Smooth muscle cell of trachea (primary cell): Measurements from ENCODE around the gene FOLR2. TPM values are rescaled to one million over a fixed set of nuclear protein-coding genes. Genes with fewer than 3 reads are reported as not detected.

Experiments
- total RNA-seq: library from RNA; depleted of rRNA; stranded (reverse); fragments of >200 nt; gene quantifications from 2 replicates; pipeline ENCODE4 v1.2.1, GENCODE V29; 2014

Gene FOLR2
- not detected in 2 replicates for total RNA-seq

DNA sequence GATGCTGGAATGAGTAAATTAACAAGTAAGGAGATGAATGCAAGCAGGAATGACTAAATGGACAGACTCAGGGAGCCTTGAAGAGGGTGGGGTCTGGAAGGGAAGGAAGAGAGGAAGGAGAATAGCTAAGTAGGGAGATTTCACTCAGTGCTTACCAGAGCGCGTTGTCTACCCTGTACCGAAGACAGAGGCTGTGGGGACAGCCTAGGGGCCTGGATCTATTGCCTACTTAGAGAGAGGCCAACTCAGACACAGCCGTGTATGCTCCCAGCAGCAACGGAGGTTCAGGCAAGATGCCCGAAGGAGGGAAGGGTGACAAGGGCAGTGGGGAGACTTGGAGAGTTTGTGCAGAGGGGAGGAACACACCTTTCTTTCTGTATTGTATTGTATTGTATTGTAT is at the start of gene FOLR2:
FOLR2 (plus strand) TSS at position 157 of the 400 bp plus-strand sequence. CDS start 1,791 bp downstream, outside the sequence.

DNA sequence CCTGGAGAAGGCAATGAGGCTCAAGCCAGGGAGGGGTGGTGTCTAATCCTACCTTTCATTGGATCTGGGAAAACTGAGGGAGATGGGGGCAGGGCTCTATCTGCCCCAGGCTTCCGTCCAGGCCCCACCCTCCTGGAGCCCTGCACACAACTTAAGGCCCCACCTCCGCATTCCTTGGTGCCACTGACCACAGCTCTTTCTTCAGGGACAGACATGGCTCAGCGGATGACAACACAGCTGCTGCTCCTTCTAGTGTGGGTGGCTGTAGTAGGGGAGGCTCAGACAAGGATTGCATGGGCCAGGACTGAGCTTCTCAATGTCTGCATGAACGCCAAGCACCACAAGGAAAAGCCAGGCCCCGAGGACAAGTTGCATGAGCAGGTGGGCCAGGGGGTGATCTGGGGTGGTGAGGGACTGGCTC is 24.6 kb upstream of the FOLR2 start, which contains the start of gene FOLR1:
FOLR1 (plus strand) TSS at position 180 of the 421 bp plus-strand sequence; CDS start at position 214, 34 bp downstream.

DNA sequence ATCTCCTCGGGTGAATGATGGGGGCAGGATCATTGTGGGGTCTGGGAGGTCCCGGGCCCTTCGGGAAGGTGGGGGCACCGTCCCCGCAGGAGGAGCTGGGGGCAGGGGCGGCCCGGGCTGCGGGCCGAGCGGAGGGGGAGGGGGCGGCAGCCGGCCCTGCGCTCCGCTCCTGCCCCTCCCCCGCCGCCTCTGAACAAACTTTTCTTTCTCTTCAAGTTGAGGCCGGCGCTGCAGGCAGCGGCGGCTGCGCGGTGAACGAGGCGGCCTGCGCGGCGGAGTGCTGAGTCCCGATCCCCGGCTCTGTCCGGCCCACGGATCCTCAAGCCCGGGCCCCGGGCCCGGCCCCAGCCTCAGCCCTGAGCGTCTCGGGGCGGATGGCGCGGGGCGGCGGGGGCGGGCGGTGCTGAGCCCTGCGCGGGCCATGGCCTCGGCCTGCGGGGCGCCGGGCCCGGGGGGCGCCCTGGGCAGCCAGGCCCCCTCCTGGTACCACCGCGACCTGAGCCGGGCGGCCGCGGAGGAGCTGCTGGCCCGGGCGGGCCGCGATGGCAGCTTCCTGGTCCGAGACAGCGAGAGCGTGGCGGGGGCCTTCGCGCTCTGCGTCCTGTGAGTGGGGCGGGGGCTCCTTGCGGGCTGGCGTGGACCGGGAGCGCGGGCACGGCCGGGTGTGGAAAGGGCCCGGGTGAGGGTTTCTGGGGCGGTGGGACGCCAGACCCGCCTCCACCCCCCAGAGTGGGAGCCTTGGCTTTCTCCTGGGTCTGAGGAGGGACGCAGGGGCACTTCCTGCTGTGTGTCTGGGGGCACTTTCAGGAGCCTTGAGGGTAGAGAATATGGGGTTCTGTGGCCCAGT is 8.2 kb downstream of the FOLR2 start, which contains the start of gene INPPL1:
INPPL1 (plus strand) TSS at position 204 of the 847 bp plus-strand sequence; CDS start at position 422, 218 bp downstream.

DNA sequence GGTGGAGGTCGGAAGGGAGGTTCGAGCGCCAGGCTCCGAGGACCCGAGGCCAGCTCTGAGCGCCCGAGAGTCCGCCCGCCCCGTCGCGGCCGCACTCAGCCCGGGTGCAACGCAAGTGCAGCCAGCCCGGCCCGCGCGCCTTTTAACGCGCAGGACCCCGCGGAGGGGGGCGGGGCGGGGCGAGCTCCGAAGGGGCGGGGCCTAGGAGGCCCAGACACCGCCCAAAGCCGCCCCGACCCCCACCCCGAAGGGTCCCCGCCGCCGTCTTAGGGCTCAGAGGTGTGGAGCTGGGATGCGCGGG is 27.4 kb downstream of the FOLR2 start, which contains the start of gene PHOX2A:
PHOX2A (minus strand) TSS at position 117 of the 301 bp plus-strand sequence. CDS start 172 bp downstream, outside the sequence.

Other genes starting within 250 kb of the FOLR2 start
- 2.8 and 3.8 TPM in 2 replicates for gene IL18BP, start 217.9 kb upstream of the FOLR2 start, total RNA-seq
- 184 and 259 TPM in 2 replicates for gene NUMA1, start 136.3 kb upstream of the FOLR2 start, total RNA-seq
- 6.4 and 8.1 TPM in 2 replicates for gene LRRC51, start 135.9 kb upstream of the FOLR2 start, total RNA-seq
- gene LAMTOR1, start 113.5 kb upstream of the FOLR2 start, total RNA-seq, result 97.3 and 114 TPM in 2 replicates
- 0.17 TPM in 1 of 2 replicates, not detected in the other for gene TOMT, start 110.9 kb upstream of the FOLR2 start, total RNA-seq
- 19.2 and 33.0 TPM in 2 replicates for gene ANAPC15, start 104.1 kb upstream of the FOLR2 start, total RNA-seq
- 1.3 and 1.8 TPM in 2 replicates for gene FOLR3, start 81.1 kb upstream of the FOLR2 start, total RNA-seq
- gene FOLR1, start 24.7 kb upstream of the FOLR2 start, total RNA-seq, result 0.33 TPM in 1 of 2 replicates, not detected in the other
- 52.9 and 112 TPM in 2 replicates for gene INPPL1, start 8.0 kb downstream of the FOLR2 start, total RNA-seq
- not detected in 2 replicates for gene PHOX2A, start 27.4 kb downstream of the FOLR2 start, total RNA-seq
- gene CLPB, start 217.7 kb downstream of the FOLR2 start, total RNA-seq, result 42.5 and 43.2 TPM in 2 replicates